Breast epithelium (tissue), 3 donors: ENCODE results near the gene NDUFS8.

Source experiments
- CTCF ChIP-seq, 3 donors: fragments of 450-650 bp; IDR thresholded peaks; one replicate each; pipeline ENCODE4 v1.5.1; 2016 to 2017; ENCODE audit warnings: antibody characterized with exemption in 3 of 3, mild to moderate bottlenecking in 3 of 3, moderate library complexity in 3 of 3
- POLR2A ChIP-seq: fragments of 450-650 bp; IDR thresholded peaks from one replicate; pipeline ENCODE4 v1.6.1; 2016; ENCODE audit warnings: antibody characterized with exemption, mild to moderate bottlenecking, moderate library complexity
- POLR2AphosphoS5 ChIP-seq, 3 donors: sonication (generic); formaldehyde crosslinking; IDR thresholded peaks; one replicate each; pipeline ENCODE4 v1.6.1; 2017; ENCODE audit warnings: antibody characterized with exemption in 3 of 3

- TF ChIP-seq CTCF (IDR thresholded peaks at IDR 0.05) = no peak
- no peak for TF ChIP-seq POLR2A
- TF ChIP-seq POLR2AphosphoS5 (IDR thresholded peaks at IDR 0.05) = no peak
Measured at GRCh38 chr11:68061508-68061907, 31.0 kb downstream of the NDUFS8 start.
